HG03571 (cell line): Measurements from ENCODE around the gene TSPAN8.
"Not testable (repeated sequence)": the region's sequence is repeated elsewhere in the genome, so short reads cannot be mapped to it uniquely, and the experiment has no call there.

Experiments
- ATAC-seq: cut with Tn5 transposase; IDR thresholded peaks from one replicate; pipeline ENCODE4 v1.9.1; 2021; ENCODE audit not compliant: unreplicated experiment

The TSPAN8 gene

GRCh38 chr12:71164568-71165197, 6.9 kb upstream of the TSPAN8 start:
- ATAC-seq = no peak

- ATAC-seq = no peak
Observed at GRCh38 chr12:71164166-71164565, 6.4 kb upstream of the TSPAN8 start.

- ATAC-seq = no peak
Observed at GRCh38 chr12:71162832-71163763, 5.3 kb upstream of the TSPAN8 start.

- ATAC-seq = no peak
Observed at GRCh38 chr12:71161591-71161990, 3.8 kb upstream of the TSPAN8 start.

- ATAC-seq = no peak
Observed at GRCh38 chr12:71160585-71160984, 2.8 kb upstream of the TSPAN8 start.

- ATAC-seq = no peak
Observed at GRCh38 chr12:71159878-71160277, 2.1 kb upstream of the TSPAN8 start.

GRCh38 chr12:71159264-71159663, 1.5 kb upstream of the TSPAN8 start:
- ATAC-seq = no peak

- no peak for ATAC-seq
Observed at GRCh38 chr12:71158361-71158882, 623 bp upstream of the TSPAN8 start.

- no peak for ATAC-seq
Observed at GRCh38 chr12:71155225-71155624, 2.6 kb downstream of the TSPAN8 start.

GRCh38 chr12:71152851-71153250, 4.9 kb downstream of the TSPAN8 start:
- ATAC-seq = no peak

- ATAC-seq = not testable (repeated sequence)
Observed at GRCh38 chr12:71150041-71150440, 7.8 kb downstream of the TSPAN8 start.

GRCh38 chr12:71144682-71145081, 13.1 kb downstream of the TSPAN8 start:
- no peak for ATAC-seq

GRCh38 chr12:71142956-71143355, 14.8 kb downstream of the TSPAN8 start:
- no peak for ATAC-seq

- ATAC-seq = no peak
Observed at GRCh38 chr12:71142016-71142415, 15.8 kb downstream of the TSPAN8 start.

GRCh38 chr12:71141378-71141926, 16.3 kb downstream of the TSPAN8 start:
- ATAC-seq = no peak

GRCh38 chr12:71139153-71139735, 18.6 kb downstream of the TSPAN8 start:
- no peak for ATAC-seq

GRCh38 chr12:71138011-71138410, 19.8 kb downstream of the TSPAN8 start:
- no peak for ATAC-seq

- no peak for ATAC-seq
Observed at GRCh38 chr12:71135812-71136176, 22.0 kb downstream of the TSPAN8 start.

- no peak for ATAC-seq
Observed at GRCh38 chr12:71135077-71135811, 22.6 kb downstream of the TSPAN8 start.

GRCh38 chr12:71134405-71134804, 23.4 kb downstream of the TSPAN8 start:
- ATAC-seq = no peak
